ENCODE results near the gene LARGE1.
"Not testable (repeated sequence)": the region's sequence is repeated elsewhere in the genome, so short reads cannot be mapped to it uniquely, and the experiment has no call there.

The LARGE1 gene

GRCh38 chr22:33381531-33382406 lies 538.5 kb downstream of the LARGE1 start:
- H3K9ac ChIP-seq (ENCODE audit: low read length in 2 of 2) = no peak overlapping the region
- H3K36me3 ChIP-seq (ENCODE audit: control insufficient read depth in 2 of 2, insufficient read depth in 2 of 2, low read length in 2 of 2) = peaks cover 18 to 28% of the 10 kb centered on the region in 2 donors
- H3K4me1 ChIP-seq (ENCODE audit: control insufficient read depth, insufficient read depth, low read length) = no peaks in the 10 kb centered on the region
- H3K4me3 ChIP-seq (ENCODE audit: low read length in 2 of 2) = no peak overlapping the region
- H3K27ac ChIP-seq (ENCODE audit: low read length) = no peak overlapping the region
- peaks cover 0 to 9% of the 10 kb centered on the region in 2 donors for H3K9me3 ChIP-seq (ENCODE audit: control insufficient read depth in 2 of 2, low read length in 2 of 2)
- H3K27me3 ChIP-seq (ENCODE audit: control insufficient read depth in 1 of 2, insufficient read depth in 2 of 2, low read length in 2 of 2) = no peaks in the 10 kb centered on the region

GRCh38 chr22:33380789-33381530 lies 539.3 kb downstream of the LARGE1 start:
- Histone ChIP-seq H3K27me3 (ENCODE audit: control insufficient read depth in 1 of 2, insufficient read depth in 2 of 2, low read length in 2 of 2) (no peaks in the 10 kb centered on the region), H3K4me3 (ENCODE audit: low read length in 2 of 2) (no peak overlapping the region), H3K9me3 (ENCODE audit: control insufficient read depth in 2 of 2, low read length in 2 of 2) (peaks cover 0 to 9% of the 10 kb centered on the region in 2 donors), H3K9ac (ENCODE audit: low read length in 2 of 2) (no peak overlapping the region), H3K4me1 (ENCODE audit: control insufficient read depth, insufficient read depth, low read length) (no peaks in the 10 kb centered on the region), H3K27ac (ENCODE audit: low read length) (no peak overlapping the region), H3K36me3 (ENCODE audit: control insufficient read depth in 2 of 2, insufficient read depth in 2 of 2, low read length in 2 of 2) (peaks cover 18 to 28% of the 10 kb centered on the region in 2 donors)

- H3K9me3 ChIP-seq (ENCODE audit: control insufficient read depth in 2 of 2, low read length in 2 of 2) = peaks cover 0 to 9% of the 10 kb centered on the region in 2 donors
- H3K4me3 ChIP-seq (ENCODE audit: low read length in 2 of 2) = no peak overlapping the region
- no peaks in the 10 kb centered on the region for H3K27me3 ChIP-seq (ENCODE audit: control insufficient read depth in 1 of 2, insufficient read depth in 2 of 2, low read length in 2 of 2)
- peaks cover 18 to 27% of the 10 kb centered on the region in 2 donors for H3K36me3 ChIP-seq (ENCODE audit: control insufficient read depth in 2 of 2, insufficient read depth in 2 of 2, low read length in 2 of 2)
- H3K9ac ChIP-seq (ENCODE audit: low read length in 2 of 2) = no peak overlapping the region
- no peaks in the 10 kb centered on the region for H3K4me1 ChIP-seq (ENCODE audit: control insufficient read depth, insufficient read depth, low read length)
- no peak overlapping the region for H3K27ac ChIP-seq (ENCODE audit: low read length)
Measured at GRCh38 chr22:33379836-33380235, 540.4 kb downstream of the LARGE1 start.

GRCh38 chr22:33372875-33373274 lies 547.4 kb downstream of the LARGE1 start:
- Histone ChIP-seq H3K36me3 (ENCODE audit: control insufficient read depth in 2 of 2, insufficient read depth in 2 of 2, low read length in 2 of 2) (no peaks in the 10 kb centered on the region), H3K9ac (ENCODE audit: low read length in 2 of 2) (no peak overlapping the region), H3K9me3 (ENCODE audit: control insufficient read depth in 2 of 2, low read length in 2 of 2) (no peaks in the 10 kb centered on the region), H3K4me1 (ENCODE audit: control insufficient read depth, insufficient read depth, low read length) (no peaks in the 10 kb centered on the region), H3K27me3 (ENCODE audit: control insufficient read depth in 1 of 2, insufficient read depth in 2 of 2, low read length in 2 of 2) (no peaks in the 10 kb centered on the region), H3K27ac (ENCODE audit: low read length) (no peak overlapping the region), H3K4me3 (ENCODE audit: low read length in 2 of 2) (no peak overlapping the region)

- H3K9ac ChIP-seq (ENCODE audit: low read length in 2 of 2); H3K9me3 ChIP-seq (ENCODE audit: control insufficient read depth in 2 of 2, low read length in 2 of 2); H3K36me3 ChIP-seq (ENCODE audit: control insufficient read depth in 2 of 2, insufficient read depth in 2 of 2, low read length in 2 of 2); H3K27ac ChIP-seq (ENCODE audit: low read length); H3K4me3 ChIP-seq (ENCODE audit: low read length in 2 of 2); H3K27me3 ChIP-seq (ENCODE audit: control insufficient read depth in 1 of 2, insufficient read depth in 2 of 2, low read length in 2 of 2); H3K4me1 ChIP-seq (ENCODE audit: control insufficient read depth, insufficient read depth, low read length): not testable (repeated sequence)
Measured at GRCh38 chr22:33363256-33363655, 557.0 kb downstream of the LARGE1 start.

GRCh38 chr22:33362702-33363101 lies 557.6 kb downstream of the LARGE1 start:
- Histone ChIP-seq H3K36me3 (ENCODE audit: control insufficient read depth in 2 of 2, insufficient read depth in 2 of 2, low read length in 2 of 2) (no peaks in the 10 kb centered on the region), H3K4me1 (ENCODE audit: control insufficient read depth, insufficient read depth, low read length) (no peaks in the 10 kb centered on the region), H3K4me3 (ENCODE audit: low read length in 2 of 2) (no peak overlapping the region), H3K27ac (ENCODE audit: low read length) (no peak overlapping the region), H3K9me3 (ENCODE audit: control insufficient read depth in 2 of 2, low read length in 2 of 2) (no peaks in the 10 kb centered on the region), H3K27me3 (ENCODE audit: control insufficient read depth in 1 of 2, insufficient read depth in 2 of 2, low read length in 2 of 2) (no peaks in the 10 kb centered on the region), H3K9ac (ENCODE audit: low read length in 2 of 2) (no peak overlapping the region)

GRCh38 chr22:33361581-33361980 lies 558.7 kb downstream of the LARGE1 start:
- Histone ChIP-seq H3K27ac (ENCODE audit: low read length) (no peak overlapping the region), H3K27me3 (ENCODE audit: control insufficient read depth in 1 of 2, insufficient read depth in 2 of 2, low read length in 2 of 2) (no peaks in the 10 kb centered on the region), H3K9ac (ENCODE audit: low read length in 2 of 2) (no peak overlapping the region), H3K9me3 (ENCODE audit: control insufficient read depth in 2 of 2, low read length in 2 of 2) (no peaks in the 10 kb centered on the region), H3K4me3 (ENCODE audit: low read length in 2 of 2) (no peak overlapping the region), H3K36me3 (ENCODE audit: control insufficient read depth in 2 of 2, insufficient read depth in 2 of 2, low read length in 2 of 2) (no peaks in the 10 kb centered on the region), H3K4me1 (ENCODE audit: control insufficient read depth, insufficient read depth, low read length) (no peaks in the 10 kb centered on the region)

GRCh38 chr22:33357981-33358399 lies 562.3 kb downstream of the LARGE1 start:
- H3K27me3 ChIP-seq (ENCODE audit: control insufficient read depth in 1 of 2, insufficient read depth in 2 of 2, low read length in 2 of 2) = no peaks in the 10 kb centered on the region
- H3K4me3 ChIP-seq (ENCODE audit: low read length in 2 of 2) = no peak overlapping the region
- H3K4me1 ChIP-seq (ENCODE audit: control insufficient read depth, insufficient read depth, low read length) = no peaks in the 10 kb centered on the region
- H3K36me3 ChIP-seq (ENCODE audit: control insufficient read depth in 2 of 2, insufficient read depth in 2 of 2, low read length in 2 of 2) = no peaks in the 10 kb centered on the region
- no peak overlapping the region for H3K9ac ChIP-seq (ENCODE audit: low read length in 2 of 2)
- no peaks in the 10 kb centered on the region for H3K9me3 ChIP-seq (ENCODE audit: control insufficient read depth in 2 of 2, low read length in 2 of 2)
- no peak overlapping the region for H3K27ac ChIP-seq (ENCODE audit: low read length)

GRCh38 chr22:33354928-33355327 lies 565.3 kb downstream of the LARGE1 start:
- no peak overlapping the region for H3K4me3 ChIP-seq (ENCODE audit: low read length in 2 of 2)
- no peaks in the 10 kb centered on the region for H3K9me3 ChIP-seq (ENCODE audit: control insufficient read depth in 2 of 2, low read length in 2 of 2)
- no peak overlapping the region for H3K9ac ChIP-seq (ENCODE audit: low read length in 2 of 2)
- no peak overlapping the region for H3K27ac ChIP-seq (ENCODE audit: low read length)
- no peaks in the 10 kb centered on the region for H3K27me3 ChIP-seq (ENCODE audit: control insufficient read depth in 1 of 2, insufficient read depth in 2 of 2, low read length in 2 of 2)
- H3K4me1 ChIP-seq (ENCODE audit: control insufficient read depth, insufficient read depth, low read length) = no peaks in the 10 kb centered on the region
- peaks cover 0 to 3% of the 10 kb centered on the region in 2 donors for H3K36me3 ChIP-seq (ENCODE audit: control insufficient read depth in 2 of 2, insufficient read depth in 2 of 2, low read length in 2 of 2)

- Histone ChIP-seq H3K27ac (ENCODE audit: low read length) (no peak overlapping the region), H3K4me1 (ENCODE audit: control insufficient read depth, insufficient read depth, low read length) (no peaks in the 10 kb centered on the region), H3K9ac (ENCODE audit: low read length in 2 of 2) (no peak overlapping the region), H3K4me3 (ENCODE audit: low read length in 2 of 2) (no peak overlapping the region), H3K9me3 (ENCODE audit: control insufficient read depth in 2 of 2, low read length in 2 of 2) (no peaks in the 10 kb centered on the region), H3K27me3 (ENCODE audit: control insufficient read depth in 1 of 2, insufficient read depth in 2 of 2, low read length in 2 of 2) (no peaks in the 10 kb centered on the region), H3K36me3 (ENCODE audit: control insufficient read depth in 2 of 2, insufficient read depth in 2 of 2, low read length in 2 of 2) (peaks cover 0 to 3% of the 10 kb centered on the region in 2 donors)
Measured at GRCh38 chr22:33353502-33353901, 566.8 kb downstream of the LARGE1 start.

GRCh38 chr22:33352768-33353167 lies 567.5 kb downstream of the LARGE1 start:
- H3K4me1 ChIP-seq (ENCODE audit: control insufficient read depth, insufficient read depth, low read length) = no peaks in the 10 kb centered on the region
- H3K36me3 ChIP-seq (ENCODE audit: control insufficient read depth in 2 of 2, insufficient read depth in 2 of 2, low read length in 2 of 2) = peaks cover 0 to 3% of the 10 kb centered on the region in 2 donors
- H3K4me3 ChIP-seq (ENCODE audit: low read length in 2 of 2) = no peak overlapping the region
- no peaks in the 10 kb centered on the region for H3K9me3 ChIP-seq (ENCODE audit: control insufficient read depth in 2 of 2, low read length in 2 of 2)
- no peaks in the 10 kb centered on the region for H3K27me3 ChIP-seq (ENCODE audit: control insufficient read depth in 1 of 2, insufficient read depth in 2 of 2, low read length in 2 of 2)
- H3K27ac ChIP-seq (ENCODE audit: low read length) = no peak overlapping the region
- no peak overlapping the region for H3K9ac ChIP-seq (ENCODE audit: low read length in 2 of 2)

All from stomach smooth muscle (tissue), 2 donors.